Measurements from ENCODE around the gene PIK3R3. TPM values are rescaled to one million over a fixed set of nuclear protein-coding genes. Genes with fewer than 3 reads are reported as not detected.

Gene PIK3R3
- total RNA-seq, 1 experiment from 2014 or later: 10.4 TPM

- Histone ChIP-seq H3K9me3 (ENCODE audit: low read length) (no peaks in the 10 kb centered on the region), H2AFZ (ENCODE audit: low read length) (no peak overlapping the region), H3K27me3 (ENCODE audit: low read length) (no peaks in the 10 kb centered on the region), H3K27ac (ENCODE audit: low read length) (no peak overlapping the region), H4K20me1 (ENCODE audit: insufficient read depth, low read depth, low read length) (no peaks in the 10 kb centered on the region), H3K9me2 (replicated peaks; ENCODE audit: insufficient read depth, low read length) (no peaks in the 10 kb centered on the region), H3K4me1 (ENCODE audit: low read length) (peaks cover 8% of the 10 kb centered on the region), H3K9ac (ENCODE audit: low read length) (no peak overlapping the region), H3K4me2 (ENCODE audit: low read depth, low read length, poor library complexity, severe bottlenecking) (no peak overlapping the region), H3K79me2 (ENCODE audit: low read length) (no peaks in the 10 kb centered on the region), H3K4me3 (ENCODE audit: low read length) (no peak overlapping the region), H3K36me3 (ENCODE audit: insufficient read depth, low read length) (no peaks in the 10 kb centered on the region)
- no peak for DNase-seq
These were observed 17.7 kb upstream of the PIK3R3 start for GRCh38 chr1:46150085-46150484.

- Histone ChIP-seq H3K36me3 (ENCODE audit: insufficient read depth, low read length) (no peaks in the 10 kb centered on the region), H2AFZ (ENCODE audit: low read length) (peak overlapping the region; percentile 46; the same call in 1 of the 2 replicates), H3K4me2 (ENCODE audit: low read depth, low read length, poor library complexity, severe bottlenecking) (peak overlapping the region; percentile 10), H3K27me3 (ENCODE audit: low read length) (no peaks in the 10 kb centered on the region), H3K9me2 (replicated peaks; ENCODE audit: insufficient read depth, low read length) (no peaks in the 10 kb centered on the region), H4K20me1 (ENCODE audit: insufficient read depth, low read depth, low read length) (no peaks in the 10 kb centered on the region), H3K9ac (ENCODE audit: low read length) (0 out of 2 replicates have a peak overlapping the region, but pooled peaks have one; percentile 2), H3K4me3 (ENCODE audit: low read length) (no peak overlapping the region), H3K27ac (ENCODE audit: low read length) (no peak overlapping the region), H3K79me2 (ENCODE audit: low read length) (no peaks in the 10 kb centered on the region), H3K9me3 (ENCODE audit: low read length) (no peaks in the 10 kb centered on the region), H3K4me1 (ENCODE audit: low read length) (peaks cover 8% of the 10 kb centered on the region)
- DNase-seq: peak; percentile 67
These were observed 15.9 kb upstream of the PIK3R3 start for GRCh38 chr1:46148318-46148717.

GRCh38 chr1:46137916-46138315 lies 5.5 kb upstream of the PIK3R3 start:
- H3K36me3 ChIP-seq (ENCODE audit: insufficient read depth, low read length): no peaks in the 10 kb centered on the region
- H3K9me2 ChIP-seq (replicated peaks; ENCODE audit: insufficient read depth, low read length): no peaks in the 10 kb centered on the region
- H3K79me2 ChIP-seq (ENCODE audit: low read length): no peaks in the 10 kb centered on the region
- H3K4me2 ChIP-seq (ENCODE audit: low read depth, low read length, poor library complexity, severe bottlenecking): no peak overlapping the region
- no peaks in the 10 kb centered on the region for H4K20me1 ChIP-seq (ENCODE audit: insufficient read depth, low read depth, low read length)
- no peak overlapping the region for H2AFZ ChIP-seq (ENCODE audit: low read length)
- no peak overlapping the region for H3K4me3 ChIP-seq (ENCODE audit: low read length)
- H3K9ac ChIP-seq (ENCODE audit: low read length): no peak overlapping the region
- H3K27ac ChIP-seq (ENCODE audit: low read length): no peak overlapping the region
- H3K27me3 ChIP-seq (ENCODE audit: low read length): no peaks in the 10 kb centered on the region
- DNase-seq: no peak
- peaks cover 19% of the 10 kb centered on the region for H3K4me1 ChIP-seq (ENCODE audit: low read length)
- H3K9me3 ChIP-seq (ENCODE audit: low read length): no peaks in the 10 kb centered on the region

- Histone ChIP-seq H3K9me2 (replicated peaks; ENCODE audit: insufficient read depth, low read length) (no peaks in the 10 kb centered on the region), H2AFZ (ENCODE audit: low read length) (no peak overlapping the region), H3K4me1 (ENCODE audit: low read length) (peaks cover 19% of the 10 kb centered on the region), H3K36me3 (ENCODE audit: insufficient read depth, low read length) (no peaks in the 10 kb centered on the region), H3K9me3 (ENCODE audit: low read length) (no peaks in the 10 kb centered on the region), H3K4me3 (ENCODE audit: low read length) (no peak overlapping the region), H3K27me3 (ENCODE audit: low read length) (no peaks in the 10 kb centered on the region), H3K9ac (ENCODE audit: low read length) (no peak overlapping the region), H3K27ac (ENCODE audit: low read length) (no peak overlapping the region), H3K4me2 (ENCODE audit: low read depth, low read length, poor library complexity, severe bottlenecking) (no peak overlapping the region), H4K20me1 (ENCODE audit: insufficient read depth, low read depth, low read length) (no peaks in the 10 kb centered on the region), H3K79me2 (ENCODE audit: low read length) (peaks cover 6% of the 10 kb centered on the region)
- DNase-seq: no peak
These were observed 4.3 kb upstream of the PIK3R3 start for GRCh38 chr1:46136711-46137110.

GRCh38 chr1:46134660-46135331 lies 2.4 kb upstream of the PIK3R3 start:
- Histone ChIP-seq H3K9me2 (replicated peaks; ENCODE audit: insufficient read depth, low read length) (no peaks in the 10 kb centered on the region), H3K9ac (ENCODE audit: low read length) (no peak overlapping the region), H3K4me3 (ENCODE audit: low read length) (no peak overlapping the region), H4K20me1 (ENCODE audit: insufficient read depth, low read depth, low read length) (no peaks in the 10 kb centered on the region), H3K4me2 (ENCODE audit: low read depth, low read length, poor library complexity, severe bottlenecking) (no peak overlapping the region), H3K9me3 (ENCODE audit: low read length) (no peaks in the 10 kb centered on the region), H3K27me3 (ENCODE audit: low read length) (no peaks in the 10 kb centered on the region), H3K36me3 (ENCODE audit: insufficient read depth, low read length) (no peaks in the 10 kb centered on the region), H3K4me1 (ENCODE audit: low read length) (peaks cover 30% of the 10 kb centered on the region), H2AFZ (ENCODE audit: low read length) (no peak overlapping the region), H3K79me2 (ENCODE audit: low read length) (peaks cover 25% of the 10 kb centered on the region), H3K27ac (ENCODE audit: low read length) (no peak overlapping the region)
- DNase-seq: no peak

GRCh38 chr1:46133781-46134350 lies 1.4 kb upstream of the PIK3R3 start:
- Histone ChIP-seq H3K4me2 (ENCODE audit: low read depth, low read length, poor library complexity, severe bottlenecking) (peak overlapping the region; percentile 82), H3K9me2 (replicated peaks; ENCODE audit: insufficient read depth, low read length) (no peaks in the 10 kb centered on the region), H3K9ac (ENCODE audit: low read length) (peak overlapping the region; percentile 92), H3K79me2 (ENCODE audit: low read length) (peaks cover 34% of the 10 kb centered on the region), H3K4me1 (ENCODE audit: low read length) (peaks cover 34% of the 10 kb centered on the region), H3K4me3 (ENCODE audit: low read length) (peak overlapping the region; percentile 75), H3K36me3 (ENCODE audit: insufficient read depth, low read length) (no peaks in the 10 kb centered on the region), H4K20me1 (ENCODE audit: insufficient read depth, low read depth, low read length) (no peaks in the 10 kb centered on the region), H3K27me3 (ENCODE audit: low read length) (no peaks in the 10 kb centered on the region), H2AFZ (ENCODE audit: low read length) (no peak overlapping the region), H3K9me3 (ENCODE audit: low read length) (no peaks in the 10 kb centered on the region), H3K27ac (ENCODE audit: low read length) (peak overlapping the region; percentile 87; the same call in 1 of the 2 replicates)
- no peak for DNase-seq

GRCh38 chr1:46133181-46133658 lies 791 bp upstream of the PIK3R3 start:
- Histone ChIP-seq H3K79me2 (ENCODE audit: low read length) (peaks cover 40% of the 10 kb centered on the region), H3K4me2 (ENCODE audit: low read depth, low read length, poor library complexity, severe bottlenecking) (peak overlapping the region; percentile 82), H3K27me3 (ENCODE audit: low read length) (no peaks in the 10 kb centered on the region), H2AFZ (ENCODE audit: low read length) (peak overlapping the region; percentile 77; the same call in 1 of the 2 replicates), H4K20me1 (ENCODE audit: insufficient read depth, low read depth, low read length) (no peaks in the 10 kb centered on the region), H3K4me1 (ENCODE audit: low read length) (peaks cover 34% of the 10 kb centered on the region), H3K27ac (ENCODE audit: low read length) (peak overlapping the region; percentile 87), H3K9me2 (replicated peaks; ENCODE audit: insufficient read depth, low read length) (no peaks in the 10 kb centered on the region), H3K9ac (ENCODE audit: low read length) (peak overlapping the region; percentile 92), H3K9me3 (ENCODE audit: low read length) (no peaks in the 10 kb centered on the region), H3K36me3 (ENCODE audit: insufficient read depth, low read length) (no peaks in the 10 kb centered on the region), H3K4me3 (ENCODE audit: low read length) (peak overlapping the region; percentile 75)
- DNase-seq: peak; percentile 90

GRCh38 chr1:46131712-46132528 lies 509 bp downstream of the PIK3R3 start:
- Histone ChIP-seq H3K9ac (ENCODE audit: low read length) (peak overlapping the region; percentile 92), H3K27ac (ENCODE audit: low read length) (peak overlapping the region; percentile 87), H2AFZ (ENCODE audit: low read length) (peak overlapping the region; percentile 94), H3K79me2 (ENCODE audit: low read length) (peaks cover 51% of the 10 kb centered on the region), H3K9me2 (replicated peaks; ENCODE audit: insufficient read depth, low read length) (no peaks in the 10 kb centered on the region), H3K9me3 (ENCODE audit: low read length) (no peaks in the 10 kb centered on the region), H3K36me3 (ENCODE audit: insufficient read depth, low read length) (peaks cover 5% of the 10 kb centered on the region; the same call in 1 of the 2 replicates), H3K27me3 (ENCODE audit: low read length) (no peaks in the 10 kb centered on the region), H3K4me3 (ENCODE audit: low read length) (peak overlapping the region; percentile 75), H3K4me2 (ENCODE audit: low read depth, low read length, poor library complexity, severe bottlenecking) (peak overlapping the region; percentile 82), H3K4me1 (ENCODE audit: low read length) (peaks cover 42% of the 10 kb centered on the region), H4K20me1 (ENCODE audit: insufficient read depth, low read depth, low read length) (no peaks in the 10 kb centered on the region)
- peak; percentile 78 for DNase-seq
